Thyroid gland (tissue), 4 donors: ENCODE measurements around the gene LAMA1.

ENCODE experiments used
- POLR2A ChIP-seq, 2 donors: fragments of 450-650 bp; IDR thresholded peaks; one replicate each; pipeline ENCODE4 v1.6.1; 2017; ENCODE audit warnings: antibody characterized with exemption in 2 of 2, mild to moderate bottlenecking in 2 of 2, moderate library complexity in 1 of 2
- TF ChIP-seq, protein P1 (sequence below), 6 experiments: fragments of 200-600 bp in 3 of 6; fragments of 450-650 bp in 3 of 6; sonication (generic) in 3 of 6; IDR thresholded peaks; one replicate each; pipeline ENCODE4 v1.5.1; 2016 to 2019; ENCODE audit warnings: antibody characterized with exemption in 6 of 6, mild to moderate bottlenecking in 2 of 6, inconsistent platforms in 1 of 6, moderate library complexity in 1 of 6

DNA sequence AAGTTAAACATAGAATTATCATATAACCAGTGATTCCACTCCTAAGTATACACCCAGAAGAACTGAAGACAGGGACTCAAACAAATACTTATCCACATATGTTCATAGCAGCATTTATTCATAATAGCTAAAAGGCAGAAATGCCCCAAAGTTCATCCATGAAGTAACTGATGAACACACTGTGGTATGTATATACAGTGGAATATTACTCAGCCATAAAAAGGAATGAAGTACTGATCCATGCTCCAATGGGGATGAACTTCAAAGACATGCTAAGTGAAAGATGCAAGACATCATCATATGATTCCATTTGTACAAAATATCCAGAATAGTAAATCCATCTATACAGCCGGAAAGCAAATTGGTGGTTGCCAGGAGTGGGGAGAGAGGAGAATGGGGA lies 157.5 kb downstream of the LAMA1 start:
- TF ChIP-seq, protein P1, sequence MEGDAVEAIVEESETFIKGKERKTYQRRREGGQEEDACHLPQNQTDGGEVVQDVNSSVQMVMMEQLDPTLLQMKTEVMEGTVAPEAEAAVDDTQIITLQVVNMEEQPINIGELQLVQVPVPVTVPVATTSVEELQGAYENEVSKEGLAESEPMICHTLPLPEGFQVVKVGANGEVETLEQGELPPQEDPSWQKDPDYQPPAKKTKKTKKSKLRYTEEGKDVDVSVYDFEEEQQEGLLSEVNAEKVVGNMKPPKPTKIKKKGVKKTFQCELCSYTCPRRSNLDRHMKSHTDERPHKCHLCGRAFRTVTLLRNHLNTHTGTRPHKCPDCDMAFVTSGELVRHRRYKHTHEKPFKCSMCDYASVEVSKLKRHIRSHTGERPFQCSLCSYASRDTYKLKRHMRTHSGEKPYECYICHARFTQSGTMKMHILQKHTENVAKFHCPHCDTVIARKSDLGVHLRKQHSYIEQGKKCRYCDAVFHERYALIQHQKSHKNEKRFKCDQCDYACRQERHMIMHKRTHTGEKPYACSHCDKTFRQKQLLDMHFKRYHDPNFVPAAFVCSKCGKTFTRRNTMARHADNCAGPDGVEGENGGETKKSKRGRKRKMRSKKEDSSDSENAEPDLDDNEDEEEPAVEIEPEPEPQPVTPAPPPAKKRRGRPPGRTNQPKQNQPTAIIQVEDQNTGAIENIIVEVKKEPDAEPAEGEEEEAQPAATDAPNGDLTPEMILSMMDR (IDR thresholded peaks at IDR 0.05) = no peak
- no peak for TF ChIP-seq POLR2A (IDR thresholded peaks at IDR 0.05)
